IMR-90 (cell line): Measurements from ENCODE around the gene CTDSPL. TPM values are rescaled to one million over a fixed set of nuclear protein-coding genes. Genes with fewer than 3 reads are reported as not detected.

Experiments
- ATAC-seq: fragments of 200-7000 bp; cut with Tn5 transposase; 2 replicates; pipeline ENCODE4 v1.9.1; 2020; ENCODE audit warnings: low read depth, mild to moderate bottlenecking, moderate library complexity
- BruUV-seq: library from RNA; stranded (reverse); fragments of 400-500 nt; replicated peaks from 2 replicates; lab custom pipeline; 2021; lab: Mats Ljungman, UMichigan
- CTCF ChIA-PET: fragments of 300-600 bp; formaldehyde crosslinking; extraction: SDS; loops from one replicate; lab custom pipeline; 2021; ENCODE audit warnings: antibody characterized with exemption; lab: Yijun Ruan, JAX
- POLR2A ChIA-PET: fragments of 300-600 bp; sonication (Branson Sonifier 250); formaldehyde crosslinking; loops from one replicate; lab custom pipeline; 2022; ENCODE audit warnings: antibody characterized with exemption; ENCODE audit not compliant: unreplicated experiment; lab: Charles Lee
- DNase-seq: peaks from one replicate; pipeline ENCODE4 v3.0.0; 2013
- H2AFZ ChIP-seq: replicated peaks from 2 replicates; pipeline ENCODE3; 2013; ENCODE audit warnings: low read length, mild to moderate bottlenecking; ENCODE audit not compliant: poor library complexity
- H2AK5ac ChIP-seq: 2 replicates; pipeline ENCODE4 v1.6.1; 2013; ENCODE audit warnings: low read depth, low read length, inconsistent platforms
- H2AK9ac ChIP-seq: replicated peaks from 2 replicates; pipeline ENCODE3; 2013; ENCODE audit warnings: mild to moderate bottlenecking, low read depth, low read length, moderate library complexity; ENCODE audit not compliant: poor library complexity
- H2BK120ac ChIP-seq: 2 replicates; pipeline ENCODE4 v1.6.1; 2013; ENCODE audit warnings: low read depth, low read length, inconsistent platforms
- H2BK15ac ChIP-seq: 3 replicates; pipeline ENCODE4 v1.6.1; 2013; ENCODE audit warnings: low read depth, low read length, inconsistent platforms
- H2BK20ac ChIP-seq: 2 replicates; pipeline ENCODE4 v1.6.1; 2013; ENCODE audit warnings: low read depth, mild to moderate bottlenecking, inconsistent platforms, low read length, moderate library complexity
- H2BK5ac ChIP-seq: 2 replicates; pipeline ENCODE4 v1.6.1; 2013; ENCODE audit warnings: mild to moderate bottlenecking, low read depth, low read length, inconsistent platforms; ENCODE audit not compliant: poor library complexity, severe bottlenecking
- H3K14ac ChIP-seq: replicated peaks from 2 replicates; pipeline ENCODE4 v1.6.1; 2013; ENCODE audit warnings: low read depth, low read length, inconsistent platforms
- H3K18ac ChIP-seq: 2 replicates; pipeline ENCODE4 v1.6.1; 2013; ENCODE audit warnings: low read depth, low read length, control low read depth
- H3K23ac ChIP-seq: 2 replicates; pipeline ENCODE4 v1.6.1; 2013; ENCODE audit warnings: low read depth, low read length, inconsistent platforms
- H3K27ac ChIP-seq: 2 replicates; pipeline ENCODE4 v1.5.1; 2013; ENCODE audit warnings: mild to moderate bottlenecking, control low read depth, low read length; ENCODE audit not compliant: insufficient read depth
- H3K27me3 ChIP-seq: 2 replicates; pipeline ENCODE4 v1.6.1; 2013; ENCODE audit warnings: low read length; ENCODE audit not compliant: control insufficient read depth, insufficient read depth
- H3K36me3 ChIP-seq: 2 replicates; pipeline ENCODE4 v1.6.1; 2013; ENCODE audit warnings: low read length, mixed read lengths; ENCODE audit not compliant: control insufficient read depth, insufficient read depth
- H3K4ac ChIP-seq: 2 replicates; pipeline ENCODE4 v1.6.1; 2013; ENCODE audit warnings: low read depth, low read length, inconsistent platforms
- H3K4me1 ChIP-seq: 2 replicates; pipeline ENCODE4 v1.6.1; 2013; ENCODE audit warnings: low read length, mixed read lengths; ENCODE audit not compliant: control insufficient read depth, insufficient read depth
- H3K4me2 ChIP-seq: 2 replicates; pipeline ENCODE4 v1.6.1; 2013; ENCODE audit warnings: low read depth, mild to moderate bottlenecking, control low read depth, low read length, moderate library complexity
- H3K4me3 ChIP-seq: 2 replicates; pipeline ENCODE4 v1.5.1; 2013; ENCODE audit warnings: low read depth, mild to moderate bottlenecking, control low read depth, low read length, moderate library complexity; ENCODE audit not compliant: insufficient read depth
- H3K56ac ChIP-seq: 2 replicates; pipeline ENCODE4 v1.6.1; 2013; ENCODE audit warnings: low read length, inconsistent platforms; ENCODE audit not compliant: insufficient read depth; ENCODE audit errors: extremely low read depth
- H3K79me1 ChIP-seq, 2 experiments: 2 replicates each; pipeline ENCODE4 v1.6.1; 2013; ENCODE audit warnings: low read length in 2 of 2, inconsistent platforms in 1 of 2, low read depth in 1 of 2
- H3K9ac ChIP-seq: 2 replicates; pipeline ENCODE4 v1.6.1; 2013; ENCODE audit warnings: low read depth, low read length, control low read depth
- H3K9me1 ChIP-seq: 2 replicates; pipeline ENCODE4 v1.6.1; 2013; ENCODE audit warnings: low read length, inconsistent platforms; ENCODE audit not compliant: insufficient read depth
- H3K9me3 ChIP-seq: 2 replicates; pipeline ENCODE4 v1.6.1; 2013; ENCODE audit warnings: low read length; ENCODE audit not compliant: control insufficient read depth, insufficient read depth
- H4K20me1 ChIP-seq: 2 replicates; pipeline ENCODE4 v1.6.1; 2013; ENCODE audit warnings: low read length, inconsistent platforms; ENCODE audit not compliant: insufficient read depth
- H4K5ac ChIP-seq: 2 replicates; pipeline ENCODE4 v1.6.1; 2013; ENCODE audit warnings: mild to moderate bottlenecking, low read depth, low read length, control low read depth
- H4K8ac ChIP-seq, 2 experiments: 2 replicates each; pipeline ENCODE4 v1.6.1; 2013; ENCODE audit warnings: low read depth in 2 of 2, low read length in 2 of 2, control low read depth in 1 of 2, inconsistent platforms in 1 of 2
- H4K91ac ChIP-seq: 2 replicates; pipeline ENCODE4 v1.6.1; 2013; ENCODE audit warnings: low read depth, low read length, inconsistent platforms; ENCODE audit not compliant: insufficient read depth
- FOS ChIP-seq: fragments of 150-350 bp; IDR thresholded peaks from 2 replicates; pipeline ENCODE4 v1.6.1; 2016; ENCODE audit warnings: low read depth, low read length
- MAFK ChIP-seq: IDR thresholded peaks from 2 replicates; pipeline ENCODE4 v1.6.1; 2012; ENCODE audit warnings: low read depth, low read length, improper control_type of control experiment
- MAZ ChIP-seq: IDR thresholded peaks from 2 replicates; pipeline ENCODE4 v1.6.1; 2012; ENCODE audit warnings: low read depth, mild to moderate bottlenecking, low read length, improper control_type of control experiment, moderate library complexity, borderline replicate concordance
- MXI1 ChIP-seq: IDR thresholded peaks from 2 replicates; pipeline ENCODE4 v1.6.1; 2012; ENCODE audit warnings: low read depth, mild to moderate bottlenecking, low read length, moderate library complexity, borderline replicate concordance
- RAD21 ChIP-seq: IDR thresholded peaks from 2 replicates; pipeline ENCODE4 v1.6.1; 2012; ENCODE audit warnings: low read length, improper control_type of control experiment
- RCOR1 ChIP-seq: IDR thresholded peaks from 2 replicates; pipeline ENCODE4 v1.6.1; 2012; ENCODE audit warnings: mild to moderate bottlenecking, low read length, improper control_type of control experiment; ENCODE audit not compliant: insufficient replicate concordance
- WGBS, 2 experiments: methylation state at CpG; one replicate each; pipeline versions ENCODE4 v1.1.5 to v1.1.7; 2013; ENCODE audit warnings: missing lambda C conversion rate in 2 of 2; ENCODE audit not compliant: insufficient read length in 1 of 2; ENCODE audit errors: extremely low coverage in 2 of 2; 5-methylcytosine and 5-hydroxymethylcytosine counted together
- dilution Hi-C: fragments of 300-500 bp; cut with HindIII; formaldehyde crosslinking; loops from one replicate; pipeline ENCODE4 v1.14.3; 2018; ENCODE audit warnings: low sequenced_read_pairs; ENCODE audit not compliant: unreplicated experiment
- in situ Hi-C: fragments of 300-500 bp; cut with MboI; formaldehyde crosslinking; loops from 3 replicates; pipeline ENCODE4 v1.14.3; 2019; ENCODE audit warnings: low sequenced_read_pairs, inconsistent platforms, mixed read lengths
- intact Hi-C: fragments of 100-400 bp; cut with micrococcal nuclease; formaldehyde crosslinking; loops from 2 replicates; pipeline ENCODE4 v1.10.0; 2022
- polyA plus RNA-seq, 3 experiments: library from polyadenylated mRNA; depleted of rRNA; stranded (reverse); fragments of >200 nt; gene quantifications; 2 replicates each; pipeline ENCODE4 v1.2.3, GENCODE V29; 2012; ENCODE audit warnings: low replicate concordance in 1 of 3
- total RNA-seq: library from RNA; depleted of rRNA; stranded (reverse); fragments of >200 nt; gene quantifications from 2 replicates; pipeline ENCODE4 v1.2.3, GENCODE V29; 2012
- TF ChIP-seq, protein P1 (sequence below): fragments of 150-350 bp; IDR thresholded peaks from 2 replicates; pipeline ENCODE4 v1.6.1; 2017; ENCODE audit warnings: mild to moderate bottlenecking, antibody characterized with exemption, low read length, low read depth

CTDSPL gene
- total and polyA plus RNA-seq, 2 of the 4 experiments (the other 2 are of a cell fraction), result 24.5 to 29.0 TPM

DNA sequence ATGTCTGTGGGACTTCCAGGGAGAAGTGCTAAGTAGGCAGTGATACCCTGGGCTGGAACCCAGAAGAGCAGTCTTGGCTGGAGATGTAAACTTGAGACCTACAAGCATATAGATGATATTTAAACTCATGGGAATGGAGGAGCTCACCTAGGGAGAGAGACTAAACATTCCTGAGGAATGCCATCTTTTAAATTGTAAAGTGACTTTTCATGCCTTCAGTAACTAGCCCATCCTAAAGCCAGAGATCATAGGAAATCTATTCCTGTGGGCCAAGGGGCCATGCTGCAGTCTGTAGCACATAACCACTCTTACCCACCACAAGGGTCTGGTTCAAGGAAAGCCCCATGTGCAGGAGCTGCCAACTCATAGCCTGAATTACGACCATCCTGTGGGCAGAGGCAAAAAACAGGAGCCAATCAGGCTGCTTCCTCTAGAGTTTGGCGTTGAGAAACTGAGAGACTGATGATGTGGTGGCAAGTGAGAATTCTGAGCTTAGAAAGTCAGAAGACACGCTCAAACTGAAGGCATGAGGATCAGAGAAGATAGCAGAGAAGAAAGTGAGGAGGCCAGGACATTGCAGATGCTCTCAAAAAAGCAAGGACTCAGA is 37.5 kb downstream of the CTDSPL start:
- no peak for TF ChIP-seq MAFK
- no peak for TF ChIP-seq FOS
- TF ChIP-seq, protein P1, sequence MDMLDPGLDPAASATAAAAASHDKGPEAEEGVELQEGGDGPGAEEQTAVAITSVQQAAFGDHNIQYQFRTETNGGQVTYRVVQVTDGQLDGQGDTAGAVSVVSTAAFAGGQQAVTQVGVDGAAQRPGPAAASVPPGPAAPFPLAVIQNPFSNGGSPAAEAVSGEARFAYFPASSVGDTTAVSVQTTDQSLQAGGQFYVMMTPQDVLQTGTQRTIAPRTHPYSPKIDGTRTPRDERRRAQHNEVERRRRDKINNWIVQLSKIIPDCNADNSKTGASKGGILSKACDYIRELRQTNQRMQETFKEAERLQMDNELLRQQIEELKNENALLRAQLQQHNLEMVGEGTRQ, result no peak
- TF ChIP-seq RAD21, result no peak
- no peak for TF ChIP-seq MAZ
- TF ChIP-seq RCOR1, result no peak
- TF ChIP-seq MXI1, result no peak
- in situ Hi-C loops (no loop called here), intact Hi-C loops (no loop called here), dilution Hi-C loops (no loop called here)
- Histone ChIP-seq H4K91ac (no peak overlapping the region), H4K5ac (no peak overlapping the region), H2AK9ac (no peak overlapping the region), H3K56ac (no peak overlapping the region), H2BK120ac (no peak overlapping the region), H3K14ac (no peak overlapping the region), H3K4me3 (no peak overlapping the region), H3K9me1 (peaks cover 14% of the 10 kb centered on the region), H2AFZ (no peak overlapping the region), H3K4ac (no peak overlapping the region), H4K20me1 (peaks cover 21% of the 10 kb centered on the region), H2AK5ac (no peak overlapping the region; the same call in 1 of the 2 replicates), H3K4me2 (no peak overlapping the region), H3K9me3 (no peaks in the 10 kb centered on the region), H3K27ac (no peak overlapping the region), H2BK20ac (no peak overlapping the region), H3K27me3 (no peaks in the 10 kb centered on the region), H3K9ac (no peak overlapping the region), H3K4me1 (peaks cover 9% of the 10 kb centered on the region), H3K18ac (no peak overlapping the region), H2BK5ac (no peak overlapping the region), H2BK15ac (no peak overlapping the region), H3K23ac (no peak overlapping the region), H3K36me3 (peaks cover 2% of the 10 kb centered on the region; the same call in 1 of the 2 replicates), H4K8ac (no peak overlapping the region), H3K79me1 (peaks cover 46 to 82% of the 10 kb centered on the region in 2 experiments)
- DNase-seq (no peak), ATAC-seq (no peak)
- 94% methylated on average over 2 of the region's 3 CpGs; no CpG with 5 or more reads in 1 of the 2 experiments for WGBS, 2 experiments
- BruUV-seq, result no TSS peak
- ChIA-PET POLR2A (no interaction called here), CTCF (no interaction called here)
